NCI-H446 treated with DMSO at 0.1 percent for 48 hours (cell line): ENCODE results near the gene CDC14B.
"Not testable (repeated sequence)": the region's sequence is repeated elsewhere in the genome, so short reads cannot be mapped to it uniquely, and the experiment has no call there.

ENCODE experiments used
- DNase-seq: peaks from one replicate; lab custom pipeline; 2025; lab: John Stamatoyannopoulos, UW

Gene CDC14B

GRCh38 chr9:96587338-96588315 lies 32.0 kb downstream of the CDC14B start:
- DNase-seq: no peak

- no peak for DNase-seq
Observed at GRCh38 chr9:96585426-96585825, 34.2 kb downstream of the CDC14B start.

GRCh38 chr9:96582199-96582598 lies 37.4 kb downstream of the CDC14B start:
- not testable (repeated sequence) for DNase-seq

- DNase-seq: no peak
Observed at GRCh38 chr9:96581786-96582185, 37.9 kb downstream of the CDC14B start.

- DNase-seq: no peak
Observed at GRCh38 chr9:96581301-96581700, 38.3 kb downstream of the CDC14B start.

- DNase-seq: no peak
Observed at GRCh38 chr9:96574931-96575351, 44.7 kb downstream of the CDC14B start.

GRCh38 chr9:96574455-96574854 lies 45.2 kb downstream of the CDC14B start:
- no peak for DNase-seq

GRCh38 chr9:96567203-96567700 lies 52.4 kb downstream of the CDC14B start:
- DNase-seq: no peak

GRCh38 chr9:96566498-96567202 lies 53.0 kb downstream of the CDC14B start:
- DNase-seq: no peak

- no peak for DNase-seq
Observed at GRCh38 chr9:96565671-96566497, 53.8 kb downstream of the CDC14B start.

GRCh38 chr9:96564217-96564616 lies 55.4 kb downstream of the CDC14B start:
- no peak for DNase-seq

GRCh38 chr9:96559339-96559943 lies 60.2 kb downstream of the CDC14B start:
- DNase-seq: no peak

GRCh38 chr9:96557921-96558320 lies 61.7 kb downstream of the CDC14B start:
- no peak for DNase-seq

GRCh38 chr9:96556701-96557461 lies 62.8 kb downstream of the CDC14B start:
- DNase-seq: no peak

GRCh38 chr9:96555567-96556386 lies 63.9 kb downstream of the CDC14B start:
- DNase-seq: no peak

- no peak for DNase-seq
Observed at GRCh38 chr9:96554801-96555566, 64.7 kb downstream of the CDC14B start.

- no peak for DNase-seq
Observed at GRCh38 chr9:96554326-96554725, 65.3 kb downstream of the CDC14B start.

GRCh38 chr9:96553070-96553469 lies 66.6 kb downstream of the CDC14B start:
- DNase-seq: no peak

- no peak for DNase-seq
Observed at GRCh38 chr9:96551403-96551802, 68.2 kb downstream of the CDC14B start.
